ENCODE data around the gene PDLIM3. TPM values are rescaled to one million over a fixed set of nuclear protein-coding genes. Genes with fewer than 3 reads are reported as not detected.

Gene PDLIM3
- total and polyA plus RNA-seq, 2 experiments from 2014 or later, result 23.6 to 35.2 TPM

- Histone ChIP-seq H3K9me3 (ENCODE audit: low read depth) (no peaks in the 10 kb centered on the region), H3K27me3 (no peaks in the 10 kb centered on the region), H3K36me3 (no peaks in the 10 kb centered on the region), H3K4me3 (no peak overlapping the region), H3K4me1 (ENCODE audit: low read depth) (peaks cover 11% of the 10 kb centered on the region), H3K27ac (no peak overlapping the region)
- TF ChIP-seq, protein P1, sequence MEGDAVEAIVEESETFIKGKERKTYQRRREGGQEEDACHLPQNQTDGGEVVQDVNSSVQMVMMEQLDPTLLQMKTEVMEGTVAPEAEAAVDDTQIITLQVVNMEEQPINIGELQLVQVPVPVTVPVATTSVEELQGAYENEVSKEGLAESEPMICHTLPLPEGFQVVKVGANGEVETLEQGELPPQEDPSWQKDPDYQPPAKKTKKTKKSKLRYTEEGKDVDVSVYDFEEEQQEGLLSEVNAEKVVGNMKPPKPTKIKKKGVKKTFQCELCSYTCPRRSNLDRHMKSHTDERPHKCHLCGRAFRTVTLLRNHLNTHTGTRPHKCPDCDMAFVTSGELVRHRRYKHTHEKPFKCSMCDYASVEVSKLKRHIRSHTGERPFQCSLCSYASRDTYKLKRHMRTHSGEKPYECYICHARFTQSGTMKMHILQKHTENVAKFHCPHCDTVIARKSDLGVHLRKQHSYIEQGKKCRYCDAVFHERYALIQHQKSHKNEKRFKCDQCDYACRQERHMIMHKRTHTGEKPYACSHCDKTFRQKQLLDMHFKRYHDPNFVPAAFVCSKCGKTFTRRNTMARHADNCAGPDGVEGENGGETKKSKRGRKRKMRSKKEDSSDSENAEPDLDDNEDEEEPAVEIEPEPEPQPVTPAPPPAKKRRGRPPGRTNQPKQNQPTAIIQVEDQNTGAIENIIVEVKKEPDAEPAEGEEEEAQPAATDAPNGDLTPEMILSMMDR (IDR thresholded peaks at IDR 0.05; ENCODE audit: low read depth, low read length), result no peak
- DNase-seq (ENCODE audit: low read depth in 1 of 2, low spot score in 1 of 2), result peak in 1 of 2 donors; percentile 75
Measured at GRCh38 chr4:185524888-185525863, 10.1 kb downstream of the PDLIM3 start.

GRCh38 chr4:185523862-185524261 lies 11.4 kb downstream of the PDLIM3 start:
- Histone ChIP-seq H3K4me1 (ENCODE audit: low read depth) (peaks cover 19% of the 10 kb centered on the region), H3K27me3 (no peaks in the 10 kb centered on the region), H3K9me3 (ENCODE audit: low read depth) (no peaks in the 10 kb centered on the region), H3K4me3 (no peak overlapping the region), H3K36me3 (no peaks in the 10 kb centered on the region), H3K27ac (no peak overlapping the region)
- no peak for DNase-seq (ENCODE audit: low read depth in 1 of 2, low spot score in 1 of 2)
- TF ChIP-seq, protein P1 (IDR thresholded peaks at IDR 0.05; ENCODE audit: low read depth, low read length), result no peak

DNA sequence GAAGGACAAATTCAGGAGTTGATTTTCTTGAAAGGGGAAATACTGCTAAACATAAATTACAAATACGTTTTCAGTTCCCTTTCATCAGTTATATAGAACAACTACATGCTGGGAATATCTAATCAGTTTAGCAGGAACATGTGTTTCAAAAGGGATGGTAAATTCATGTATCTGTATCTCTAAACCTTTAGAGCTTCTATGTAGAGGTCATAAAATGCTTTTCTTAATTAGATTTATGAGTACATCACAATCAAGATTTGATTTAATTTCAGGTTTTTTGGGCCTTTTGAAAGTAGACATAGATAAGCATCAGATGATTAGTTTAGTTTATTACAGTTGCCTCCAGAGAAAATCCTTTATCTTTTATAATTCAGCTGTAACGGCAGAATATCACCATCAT lies 12.9 kb downstream of the PDLIM3 start:
- no peak for DNase-seq (ENCODE audit: low read depth in 1 of 2, low spot score in 1 of 2)
- Histone ChIP-seq H3K36me3 (no peaks in the 10 kb centered on the region), H3K27me3 (no peaks in the 10 kb centered on the region), H3K4me1 (ENCODE audit: low read depth) (peaks cover 23% of the 10 kb centered on the region), H3K27ac (no peak overlapping the region), H3K9me3 (ENCODE audit: low read depth) (no peaks in the 10 kb centered on the region), H3K4me3 (no peak overlapping the region)
- TF ChIP-seq, protein P1 (IDR thresholded peaks at IDR 0.05; ENCODE audit: low read depth, low read length), result no peak

DNA sequence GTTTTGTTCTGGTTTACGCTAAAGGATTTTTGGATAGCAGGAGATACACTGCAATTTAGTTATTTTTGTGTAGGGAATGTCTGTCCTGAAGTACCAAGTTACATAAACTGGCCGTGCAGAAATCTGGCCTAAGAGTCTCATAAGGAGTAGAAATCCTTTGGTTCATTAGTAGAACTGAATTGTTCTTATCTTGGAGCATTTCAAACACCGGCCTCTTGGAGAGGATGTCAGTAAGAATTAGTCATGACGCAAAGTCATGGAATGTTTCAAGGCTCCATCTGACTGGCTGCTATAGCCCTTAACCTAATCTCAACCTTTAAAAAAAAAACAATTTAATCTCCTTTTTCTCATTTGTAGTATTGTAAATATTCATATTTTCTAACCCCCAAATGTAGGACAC lies 15.2 kb downstream of the PDLIM3 start:
- H3K27ac ChIP-seq, result peak overlapping the region; percentile 49
- no peaks in the 10 kb centered on the region for H3K27me3 ChIP-seq
- no peaks in the 10 kb centered on the region for H3K9me3 ChIP-seq (ENCODE audit: low read depth)
- no peaks in the 10 kb centered on the region for H3K36me3 ChIP-seq
- peak; percentile 56 to 93 for DNase-seq (ENCODE audit: low read depth in 1 of 2, low spot score in 1 of 2)
- TF ChIP-seq, protein P1 (IDR thresholded peaks at IDR 0.05; ENCODE audit: low read depth, low read length), result no peak
- no peak overlapping the region for H3K4me3 ChIP-seq
- H3K4me1 ChIP-seq (ENCODE audit: low read depth), result peaks cover 23% of the 10 kb centered on the region

DNA sequence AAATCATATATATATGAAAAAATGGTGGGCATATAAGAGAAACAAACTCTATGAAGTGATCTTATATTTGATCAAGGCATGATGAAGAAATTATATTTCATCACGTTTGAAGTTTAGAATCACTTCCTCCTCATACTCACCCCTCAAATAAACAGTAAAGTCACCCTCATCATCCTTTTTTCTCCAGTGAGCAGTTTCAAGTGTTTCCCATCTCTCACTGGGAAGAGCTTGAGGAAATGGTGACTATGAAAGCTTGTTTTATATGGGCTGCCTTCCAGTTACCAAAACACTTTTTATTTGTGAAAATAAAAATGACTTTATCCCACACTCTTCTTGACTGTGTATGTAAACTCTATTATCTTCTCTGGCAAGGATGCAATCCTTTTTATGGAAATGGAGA lies 16.8 kb downstream of the PDLIM3 start:
- Histone ChIP-seq H3K27me3 (no peaks in the 10 kb centered on the region), H3K4me3 (no peak overlapping the region), H3K27ac (no peak overlapping the region), H3K9me3 (ENCODE audit: low read depth) (no peaks in the 10 kb centered on the region), H3K4me1 (ENCODE audit: low read depth) (peaks cover 21% of the 10 kb centered on the region), H3K36me3 (no peaks in the 10 kb centered on the region)
- DNase-seq (ENCODE audit: low read depth in 1 of 2, low spot score in 1 of 2), result no peak
- TF ChIP-seq, protein P1 (IDR thresholded peaks at IDR 0.05; ENCODE audit: low read depth, low read length), result no peak
